Choroid plexus epithelial cell (primary cell): ENCODE data around the gene DNAJC27.
A peak's percentile ranks its signal among the peaks of the same experiment; 100 is the strongest.

Source experiments
- DNase-seq: peaks from one replicate; pipeline ENCODE4 v3.0.0-alpha.2; 2010; ENCODE audit warnings: low read depth
- H3K4me3 ChIP-seq: 2 replicates; pipeline ENCODE4 v1.5.1; 2011; ENCODE audit warnings: low read depth, mild to moderate bottlenecking, control low read depth, low read length, moderate library complexity
- CTCF ChIP-seq: conservative IDR thresholded peaks from 2 replicates; pipeline ENCODE4 v1.5.1; 2011; ENCODE audit warnings: low read depth, mild to moderate bottlenecking, control low read depth, inconsistent platforms, low read length, moderate library complexity

The DNAJC27 gene

GRCh38 chr2:24917086-24917485 is 54.7 kb downstream of the DNAJC27 start:
- H3K4me3 ChIP-seq, result no peak overlapping the region
- TF ChIP-seq CTCF, result no peak
- peak; percentile 45 for DNase-seq

- H3K4me3 ChIP-seq, result no peak overlapping the region
- DNase-seq, result no peak
- TF ChIP-seq CTCF, result no peak
These were observed 56.0 kb downstream of the DNAJC27 start for GRCh38 chr2:24915796-24916195.

- DNase-seq, result no peak
- H3K4me3 ChIP-seq, result no peak overlapping the region
- no peak for TF ChIP-seq CTCF
These were observed 56.6 kb downstream of the DNAJC27 start for GRCh38 chr2:24915175-24915574.

- H3K4me3 ChIP-seq, result no peak overlapping the region
- TF ChIP-seq CTCF, result no peak
- no peak for DNase-seq
These were observed 57.0 kb downstream of the DNAJC27 start for GRCh38 chr2:24914713-24915112.

GRCh38 chr2:24913911-24914310 is 57.8 kb downstream of the DNAJC27 start:
- DNase-seq, result no peak
- no peak for TF ChIP-seq CTCF
- H3K4me3 ChIP-seq, result no peak overlapping the region

GRCh38 chr2:24912986-24913385 is 58.8 kb downstream of the DNAJC27 start:
- no peak for DNase-seq
- TF ChIP-seq CTCF, result no peak
- no peak overlapping the region for H3K4me3 ChIP-seq

GRCh38 chr2:24912523-24912922 is 59.2 kb downstream of the DNAJC27 start:
- no peak for TF ChIP-seq CTCF
- H3K4me3 ChIP-seq, result no peak overlapping the region
- no peak for DNase-seq
